Fibroblast of villous mesenchyme (primary cell): ENCODE data around the gene PCNA. TPM values are rescaled to one million over a fixed set of nuclear protein-coding genes. Genes with fewer than 3 reads are reported as not detected.
"Not testable (repeated sequence)": the region's sequence is repeated elsewhere in the genome, so short reads cannot be mapped to it uniquely, and the experiment has no call there.

Experiments used
- DNase-seq: peaks from one replicate; pipeline ENCODE4 v3.0.0-alpha.2; 2010; ENCODE audit warnings: low read depth
- H3K4me3 ChIP-seq: 2 replicates; pipeline ENCODE4 v1.5.1; 2011; ENCODE audit warnings: low read depth, mild to moderate bottlenecking, low read length
- total RNA-seq: library from RNA; depleted of rRNA; stranded (reverse); fragments of >200 nt; gene quantifications from 2 replicates; pipeline ENCODE4 v1.2.3, GENCODE V29; 2012
- TF ChIP-seq, protein P1 (sequence below): IDR thresholded peaks from 2 replicates; pipeline ENCODE4 v1.5.1; 2012; ENCODE audit warnings: low read depth, mild to moderate bottlenecking, low read length; ENCODE audit not compliant: insufficient read depth

PCNA gene
- total RNA-seq, 1 donor = 121 TPM

GRCh38 chr20:5074232-5074674 is 45.5 kb downstream of the PCNA start:
- TF ChIP-seq, protein P1, sequence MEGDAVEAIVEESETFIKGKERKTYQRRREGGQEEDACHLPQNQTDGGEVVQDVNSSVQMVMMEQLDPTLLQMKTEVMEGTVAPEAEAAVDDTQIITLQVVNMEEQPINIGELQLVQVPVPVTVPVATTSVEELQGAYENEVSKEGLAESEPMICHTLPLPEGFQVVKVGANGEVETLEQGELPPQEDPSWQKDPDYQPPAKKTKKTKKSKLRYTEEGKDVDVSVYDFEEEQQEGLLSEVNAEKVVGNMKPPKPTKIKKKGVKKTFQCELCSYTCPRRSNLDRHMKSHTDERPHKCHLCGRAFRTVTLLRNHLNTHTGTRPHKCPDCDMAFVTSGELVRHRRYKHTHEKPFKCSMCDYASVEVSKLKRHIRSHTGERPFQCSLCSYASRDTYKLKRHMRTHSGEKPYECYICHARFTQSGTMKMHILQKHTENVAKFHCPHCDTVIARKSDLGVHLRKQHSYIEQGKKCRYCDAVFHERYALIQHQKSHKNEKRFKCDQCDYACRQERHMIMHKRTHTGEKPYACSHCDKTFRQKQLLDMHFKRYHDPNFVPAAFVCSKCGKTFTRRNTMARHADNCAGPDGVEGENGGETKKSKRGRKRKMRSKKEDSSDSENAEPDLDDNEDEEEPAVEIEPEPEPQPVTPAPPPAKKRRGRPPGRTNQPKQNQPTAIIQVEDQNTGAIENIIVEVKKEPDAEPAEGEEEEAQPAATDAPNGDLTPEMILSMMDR = no peak
- H3K4me3 ChIP-seq = no peak overlapping the region
- no peak for DNase-seq

- TF ChIP-seq, protein P1 = no peak
These were observed 46.0 kb downstream of the PCNA start for GRCh38 chr20:5073660-5074231.

DNA sequence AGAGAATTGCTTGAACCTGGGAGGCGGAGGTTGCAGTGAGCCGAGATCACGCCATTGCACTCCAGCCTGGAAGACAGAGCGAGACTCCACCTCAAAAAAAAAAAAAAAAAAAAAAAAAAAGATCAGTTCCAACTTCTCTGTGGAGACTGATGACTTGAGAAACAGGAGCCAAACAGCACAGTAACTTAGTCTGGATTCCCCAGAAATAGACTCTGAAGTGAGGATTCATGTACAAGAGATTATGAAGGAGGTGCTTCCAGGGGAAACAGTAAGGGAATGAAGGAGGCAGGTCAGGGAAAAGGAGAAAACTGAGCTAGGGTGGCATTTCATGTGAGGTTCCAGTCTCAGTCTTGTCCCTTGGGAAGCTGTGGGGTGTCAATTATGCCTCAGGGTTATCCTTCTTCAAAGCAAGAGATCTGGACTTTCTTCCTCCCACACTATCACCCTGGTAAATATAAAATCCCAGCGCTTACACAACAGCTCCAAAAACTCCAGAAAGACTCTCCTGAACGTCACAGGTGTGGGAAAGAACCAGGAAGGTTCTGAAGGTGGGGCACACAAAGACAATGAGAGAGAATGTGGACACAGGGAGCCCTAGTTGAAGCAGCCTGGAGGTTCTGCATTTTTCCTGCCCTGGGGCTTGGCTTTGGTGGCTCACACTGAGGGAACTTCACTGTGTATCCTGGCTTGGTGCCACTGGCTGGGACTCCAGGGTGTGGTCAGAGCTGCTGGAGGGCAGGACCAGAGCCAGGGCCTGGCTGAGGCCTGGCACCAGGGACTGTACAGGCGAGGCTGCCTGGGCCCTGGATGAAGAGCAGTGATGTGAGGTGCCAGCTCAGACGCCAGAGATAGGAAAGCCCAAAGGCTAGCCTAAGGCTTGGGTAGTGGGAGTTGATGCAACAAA is 46.8 kb downstream of the PCNA start:
- H3K4me3 ChIP-seq = no peak overlapping the region
- TF ChIP-seq, protein P1 = no peak
- peak; percentile 20 for DNase-seq

More at GRCh38 chr20:5073660-5074231, 46.0 kb downstream of the PCNA start:
- no peak overlapping the region for H3K4me3 ChIP-seq
- DNase-seq = no peak

DNA sequence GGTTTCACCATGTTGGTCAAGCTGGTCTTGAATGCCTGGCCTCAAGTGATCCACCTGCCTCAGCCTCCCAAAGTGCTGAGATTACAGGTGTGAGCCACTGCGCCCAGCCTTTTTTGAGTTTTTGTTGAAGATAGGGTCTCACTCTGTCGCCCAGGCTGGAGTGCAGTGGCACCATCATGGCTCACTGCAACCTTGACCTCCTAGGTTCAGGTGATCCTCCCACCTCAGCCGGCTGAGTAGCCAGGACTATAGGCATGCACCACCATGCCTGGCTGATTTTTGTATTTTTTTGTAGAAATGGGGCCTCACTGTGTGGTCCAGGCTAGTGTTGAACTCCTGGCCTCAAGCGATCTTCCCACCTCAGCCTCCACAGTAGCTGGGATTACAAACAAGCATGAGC is 47.8 kb downstream of the PCNA start:
- not testable (repeated sequence) for H3K4me3 ChIP-seq, DNase-seq

GRCh38 chr20:5070570-5070969 is 49.2 kb downstream of the PCNA start:
- TF ChIP-seq, protein P1 = no peak
- H3K4me3 ChIP-seq = no peak overlapping the region
- no peak for DNase-seq

GRCh38 chr20:5070081-5070480 is 49.7 kb downstream of the PCNA start:
- no peak overlapping the region for H3K4me3 ChIP-seq

More at GRCh38 chr20:5070081-5070480, 49.7 kb downstream of the PCNA start:
- TF ChIP-seq, protein P1 = no peak
- DNase-seq = no peak
